ENCODE measurements around the gene MEN1.

- no peak for TF ChIP-seq CTCF (conservative IDR thresholded peaks at IDR 0.05)
- TF ChIP-seq EZH2 (IDR thresholded peaks at IDR 0.05; ENCODE audit: low read depth), result no peak
These were observed 38.5 kb downstream of the MEN1 start for GRCh38 chr11:64771861-64772260.
